ENCODE data around the gene SLC39A3. TPM values are rescaled to one million over a fixed set of nuclear protein-coding genes. Genes with fewer than 3 reads are reported as not detected.

SLC39A3 gene
- total RNA-seq, result 33.8 TPM

GRCh38 chr19:2739602-2740313 lies at the start of gene SLC39A3:
Gene SLC39A3, minus strand, starts transcription at chr19:2740017. Its CDS starts 2,760 bp downstream, at chr19:2737257.
- DNase-seq (ENCODE audit: low spot score), result peak; percentile 99

DNA sequence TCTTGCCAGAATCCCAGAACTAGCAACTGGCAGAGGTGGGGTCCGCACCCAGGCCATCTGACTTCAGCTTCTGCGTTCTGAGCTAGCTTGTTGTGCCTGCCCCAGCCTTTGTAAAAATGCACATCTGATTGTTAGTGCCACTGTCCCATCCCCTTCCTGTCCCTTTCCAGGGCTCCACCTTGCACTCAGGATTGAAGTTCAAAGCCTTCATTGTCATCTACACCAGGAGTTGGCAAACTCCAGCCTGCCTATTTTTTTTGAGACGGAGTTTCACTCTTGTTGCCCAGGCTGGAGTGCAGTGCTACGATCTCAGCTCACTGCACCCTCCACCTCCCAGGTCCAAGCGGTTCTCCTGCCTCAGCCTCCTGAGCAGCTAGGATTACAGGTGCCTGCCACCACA lies 48.4 kb upstream of the SLC39A3 start:
- no peak for DNase-seq (ENCODE audit: low spot score)

GRCh38 chr19:2787115-2787514 lies 47.3 kb upstream of the SLC39A3 start:
- DNase-seq (ENCODE audit: low spot score), result no peak

DNA sequence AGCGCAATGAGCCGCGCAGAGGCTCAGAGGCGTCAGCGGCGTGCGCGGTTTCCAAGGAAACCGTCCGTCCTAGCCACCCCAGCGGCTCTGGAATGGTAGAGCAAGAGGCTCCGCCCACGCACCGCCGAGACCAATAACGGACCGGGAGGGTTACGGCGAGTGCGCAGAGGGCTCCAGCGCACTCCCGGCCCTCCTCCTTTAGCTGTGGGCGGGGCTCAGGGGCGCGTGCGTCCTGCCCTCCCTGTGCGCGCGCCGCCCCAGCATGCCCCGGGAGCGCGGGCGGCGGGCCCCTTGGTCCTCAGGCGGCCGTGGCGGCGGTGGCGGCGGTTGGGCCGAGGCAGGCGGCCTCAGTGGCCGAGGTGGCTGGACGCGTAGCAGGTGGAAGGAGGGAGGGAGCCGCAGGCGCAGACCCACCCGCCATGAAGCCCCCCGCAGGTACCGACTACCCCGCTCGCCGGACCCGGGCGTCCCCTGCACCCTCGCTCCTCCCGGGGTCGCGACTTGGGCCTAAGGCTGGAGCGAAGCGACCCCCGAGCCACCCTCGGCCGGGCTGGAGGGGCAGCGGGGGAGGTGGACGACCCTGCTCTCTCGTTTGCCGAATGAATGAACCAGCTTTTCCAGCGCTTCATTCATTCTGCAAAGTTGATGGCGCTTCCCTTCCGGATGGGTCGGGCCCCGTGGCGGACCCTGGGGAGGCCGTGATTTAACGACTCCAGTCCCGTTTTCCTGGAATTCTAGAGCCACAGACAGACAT lies 45.6 kb upstream of the SLC39A3 start, which contains the start of gene THOP1:
TSS of gene THOP1 (plus strand) at position 260 of the 754 bp plus-strand sequence. CDS start at position 420, 160 bp downstream.
- peak; percentile 99 for DNase-seq (ENCODE audit: low spot score)

DNA sequence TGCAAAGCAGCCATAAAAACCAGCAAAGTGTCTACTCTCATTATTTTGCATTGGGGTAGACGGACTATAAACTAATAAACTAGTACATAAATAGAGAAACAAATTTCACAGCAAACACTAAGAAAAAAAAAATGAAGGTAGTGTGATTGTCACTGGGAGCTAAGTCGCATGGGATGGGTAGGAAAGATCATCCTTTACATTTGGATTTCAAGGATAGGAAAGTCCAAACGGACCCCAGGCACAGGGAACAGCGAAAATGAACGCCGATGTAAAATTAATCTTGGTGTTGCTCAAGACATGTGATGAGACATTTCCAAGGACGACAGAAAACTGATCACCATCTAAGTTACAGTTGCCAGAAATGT lies 43.9 kb upstream of the SLC39A3 start:
- no peak for DNase-seq (ENCODE audit: low spot score)

DNA sequence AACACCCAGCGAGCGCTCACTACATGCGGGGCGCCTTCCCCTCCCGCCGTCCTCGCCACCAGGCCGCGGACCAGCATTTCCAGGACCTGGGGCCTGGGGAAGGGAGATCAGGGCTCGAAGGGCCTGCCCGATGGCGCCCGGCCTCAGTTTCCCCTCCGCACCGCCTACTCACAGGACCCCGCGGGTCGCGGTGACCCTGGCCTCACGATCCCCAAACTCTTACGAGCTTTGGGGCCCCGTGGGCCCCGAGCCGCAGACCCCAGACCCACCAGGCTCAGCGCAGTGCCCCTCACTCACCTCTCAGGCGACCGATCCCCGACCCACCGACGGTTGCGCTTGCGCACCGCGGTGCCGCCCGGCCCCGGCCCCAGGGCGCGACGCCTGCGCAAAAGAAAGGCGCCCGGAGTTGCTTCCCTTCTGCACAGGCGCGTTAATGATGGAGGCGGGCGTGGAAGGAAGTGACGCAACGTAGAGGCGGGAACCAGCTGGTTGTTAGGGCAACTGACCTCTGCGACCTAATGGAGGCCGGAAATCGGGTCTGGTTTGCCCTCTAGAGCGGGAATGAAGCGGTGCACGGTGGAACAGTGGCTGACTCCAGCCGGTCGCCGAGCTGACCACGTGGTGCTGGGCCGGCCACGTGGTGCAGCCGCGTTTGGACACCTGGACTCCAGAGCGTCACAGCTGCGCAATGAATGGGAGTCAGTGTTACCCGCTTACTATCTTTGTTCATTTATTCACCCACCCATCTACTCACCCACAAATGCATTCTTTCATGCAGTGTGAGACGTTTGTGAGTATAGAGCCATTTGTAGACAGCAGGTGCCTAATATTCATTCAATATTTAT lies 43.3 kb upstream of the SLC39A3 start, which contains the start of gene SGTA:
TSS of gene SGTA (minus strand) at position 338 of the 845 bp plus-strand sequence. CDS start 14,205 bp downstream, outside the sequence.
- peak; percentile 99 for DNase-seq (ENCODE audit: low spot score)

GRCh38 chr19:2782329-2782935 lies 42.6 kb upstream of the SLC39A3 start:
- no peak for DNase-seq (ENCODE audit: low spot score)

DNA sequence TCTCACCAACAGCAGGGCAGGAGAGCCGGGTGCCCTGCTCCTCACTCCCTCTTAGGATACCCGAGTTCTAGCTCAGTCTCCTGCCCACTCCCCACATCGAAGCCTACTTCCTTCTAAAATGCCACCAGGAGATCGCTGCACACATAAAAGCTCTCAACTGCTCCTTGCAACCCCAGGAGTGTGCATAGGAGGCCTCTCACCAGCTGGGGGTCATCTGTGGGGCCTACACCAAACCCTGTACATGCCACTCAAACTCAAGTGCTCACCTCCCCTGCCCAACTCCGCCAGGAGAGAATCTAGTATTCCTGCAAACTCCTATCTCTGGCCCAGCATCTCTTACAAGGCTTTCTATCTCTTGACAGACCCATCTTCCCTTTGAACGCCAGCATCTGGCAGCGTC lies 40.5 kb upstream of the SLC39A3 start:
- no peak for DNase-seq (ENCODE audit: low spot score)

GRCh38 chr19:2779121-2779740 lies 39.4 kb upstream of the SLC39A3 start:
- no peak for DNase-seq (ENCODE audit: low spot score)

- no peak for DNase-seq (ENCODE audit: low spot score)
Observed at GRCh38 chr19:2777952-2778683, 38.3 kb upstream of the SLC39A3 start.

DNA sequence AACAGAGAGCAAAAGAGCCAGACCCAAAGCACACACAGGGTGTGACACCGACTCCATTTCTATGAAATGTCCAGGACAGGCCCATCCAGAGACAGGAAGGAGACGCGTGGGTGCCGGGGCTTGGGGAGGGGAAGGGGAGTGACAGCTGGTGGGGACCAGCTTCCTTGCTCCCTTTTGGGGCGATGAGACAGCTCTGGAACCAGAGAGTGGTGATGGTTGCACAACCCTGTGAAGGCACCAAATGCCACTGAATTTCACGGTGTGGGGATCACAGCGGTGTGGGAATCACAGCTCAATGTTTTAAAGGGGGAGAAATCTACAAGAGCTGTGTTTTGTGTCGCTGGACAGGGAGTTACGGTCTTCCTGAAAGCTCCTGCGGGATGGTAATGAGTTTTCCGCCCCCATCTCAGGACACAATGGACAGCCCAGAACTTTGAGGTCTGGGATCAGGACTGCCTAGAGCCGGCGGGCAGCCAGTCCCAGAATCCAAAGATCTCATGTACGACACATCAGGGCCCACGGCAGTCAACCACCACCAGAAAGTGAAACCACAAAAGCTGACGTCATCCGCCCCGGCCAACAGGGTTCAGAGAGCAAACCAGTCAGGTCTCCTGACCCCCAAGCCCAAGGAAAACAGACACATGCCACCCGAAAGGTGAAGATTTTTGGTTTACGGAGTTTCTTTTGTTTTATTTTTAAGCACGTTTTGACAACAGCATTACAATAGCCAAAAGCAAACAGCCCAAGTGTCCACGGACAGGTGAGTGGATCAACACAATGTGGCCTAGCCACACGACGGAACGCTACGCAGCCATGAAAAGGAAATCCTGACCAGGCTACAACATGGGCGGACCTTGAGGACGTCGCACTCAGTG lies 36.0 kb upstream of the SLC39A3 start:
- DNase-seq (ENCODE audit: low spot score), result peak; percentile 46

GRCh38 chr19:2774953-2775555 lies 35.2 kb upstream of the SLC39A3 start:
- DNase-seq (ENCODE audit: low spot score), result peak; percentile 35

- no peak for DNase-seq (ENCODE audit: low spot score)
Observed at GRCh38 chr19:2774083-2774679, 34.4 kb upstream of the SLC39A3 start.

DNA sequence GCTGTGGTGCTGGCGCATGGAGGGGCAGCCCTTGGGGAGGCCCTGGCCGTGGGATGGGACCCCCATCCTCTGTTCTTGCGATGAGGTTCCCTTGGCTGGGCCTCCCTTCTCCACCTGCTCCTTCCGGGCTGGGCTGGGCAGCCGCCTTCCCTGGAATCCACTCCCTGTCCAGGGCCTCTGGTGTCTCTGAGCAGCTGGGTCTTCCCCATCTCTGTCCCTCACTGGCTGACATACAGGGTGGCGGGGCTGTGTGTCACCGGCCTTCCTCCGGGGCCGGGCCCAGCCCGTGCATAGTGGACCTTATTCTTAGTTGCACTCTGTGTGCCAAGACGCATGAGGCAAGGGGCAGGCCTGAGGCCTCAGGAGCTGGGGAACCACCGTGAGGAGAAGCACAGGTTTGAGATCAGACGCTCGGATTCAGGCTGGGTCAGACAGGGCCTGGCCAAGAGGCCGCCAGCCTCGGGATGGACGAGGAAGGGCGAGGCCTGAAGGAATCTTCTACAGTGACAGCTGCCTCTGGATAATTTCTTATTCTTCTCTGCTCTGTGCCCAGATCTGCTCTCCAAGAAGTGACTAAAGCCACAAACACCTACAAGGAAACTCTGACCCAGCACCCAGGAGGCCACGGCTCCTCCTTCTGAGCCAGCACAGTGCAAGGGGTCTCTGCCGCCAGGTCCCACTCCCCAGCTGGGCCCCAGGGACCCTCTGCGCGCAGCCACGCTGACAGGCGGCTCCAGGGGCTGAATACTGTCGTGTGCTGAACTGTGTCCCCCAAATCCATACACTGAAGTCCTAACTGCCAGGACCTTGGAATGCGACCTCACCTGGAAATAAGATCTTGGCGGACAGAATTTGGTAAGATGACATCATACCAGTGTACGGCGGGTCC lies 32.2 kb upstream of the SLC39A3 start:
- no peak for DNase-seq (ENCODE audit: low spot score)

DNA sequence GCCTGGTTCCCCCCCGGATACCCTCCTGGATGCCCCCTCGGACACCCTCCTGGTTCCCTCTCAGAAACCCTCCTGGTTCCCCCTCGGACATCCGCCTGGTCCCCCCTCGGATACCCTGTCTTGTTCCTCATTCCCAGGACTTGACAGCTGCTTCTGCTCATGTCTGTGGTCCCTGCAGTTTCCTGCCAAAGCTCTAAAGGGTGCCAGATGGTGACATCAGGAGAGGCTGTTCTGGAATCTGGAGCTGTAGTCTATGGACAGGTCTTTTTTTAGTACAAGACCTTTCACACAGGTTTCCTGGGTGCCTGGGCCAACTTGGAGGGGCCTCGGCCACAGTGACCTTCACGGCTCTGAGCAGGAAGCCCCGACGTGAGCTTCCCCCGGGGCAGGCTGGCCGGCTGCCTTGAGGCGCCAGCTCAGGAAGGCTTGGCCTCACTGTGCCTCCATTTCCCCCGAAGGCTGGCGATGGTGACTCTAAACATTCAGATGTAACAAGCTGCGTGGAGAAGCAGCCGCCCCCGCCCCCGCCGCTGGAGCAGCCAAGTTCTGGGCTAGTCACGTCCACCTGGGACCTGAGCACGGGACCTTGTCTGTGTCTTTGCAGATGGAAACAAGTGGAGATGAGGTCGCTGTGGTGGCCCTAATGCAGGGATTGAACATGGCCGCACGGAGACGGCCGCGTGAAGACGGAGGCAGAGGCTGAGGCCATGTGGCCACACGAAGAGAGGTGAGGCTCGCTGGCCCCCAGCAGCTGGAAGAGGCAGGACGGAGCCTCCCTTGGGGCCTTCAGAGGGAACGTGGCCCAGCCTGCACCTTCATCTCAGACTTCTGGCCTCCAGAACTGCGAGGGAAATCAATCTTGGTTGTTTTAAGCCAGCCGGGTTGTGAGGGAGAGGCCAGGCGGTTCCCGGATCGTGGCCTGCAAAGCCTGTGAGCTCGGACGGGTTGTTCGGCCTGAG lies 30.5 kb upstream of the SLC39A3 start:
- DNase-seq (ENCODE audit: low spot score), result peak; percentile 65

- DNase-seq (ENCODE audit: low spot score), result no peak
Observed at GRCh38 chr19:2769218-2769617, 29.4 kb upstream of the SLC39A3 start.

Data from mucosa of gallbladder (tissue), 1 donor.